Colonic mucosa (tissue), 4 donors: Measurements from ENCODE around the gene PGAP1. TPM values are rescaled to one million over a fixed set of nuclear protein-coding genes. Genes with fewer than 3 reads are reported as not detected.

ENCODE experiments used
- DNase-seq: peaks from one replicate; pipeline ENCODE4 v3.0.0-alpha.2; 2020
- H3K27ac ChIP-seq: fragments of 200-600 bp; one replicate; pipeline ENCODE4 v1.8.0; 2021
- H3K27me3 ChIP-seq: fragments of 200-600 bp; one replicate; pipeline ENCODE4 v1.8.0; 2021
- H3K36me3 ChIP-seq: fragments of 200-600 bp; one replicate; pipeline ENCODE4 v1.8.0; 2021
- H3K4me1 ChIP-seq: fragments of 200-600 bp; one replicate; pipeline ENCODE4 v1.8.0; 2021; ENCODE audit warnings: mild to moderate bottlenecking
- H3K4me3 ChIP-seq: fragments of 200-600 bp; one replicate; pipeline ENCODE4 v1.8.0; 2021
- H3K9ac ChIP-seq, 2 donors: one replicate each; pipeline ENCODE4 v1.7.0; 2013; ENCODE audit warnings: control low read depth in 2 of 2, low read depth in 2 of 2, low read length in 2 of 2
- H3K9me3 ChIP-seq: fragments of 200-600 bp; one replicate; pipeline ENCODE4 v1.8.0; 2021
- CTCF ChIP-seq: fragments of 200-600 bp; IDR thresholded peaks from one replicate; pipeline ENCODE4 v1.8.0; 2022; ENCODE audit warnings: antibody characterized with exemption, mild to moderate bottlenecking
- intact Hi-C: fragments of 100-400 bp; cut with DNase I; formaldehyde crosslinking; loops from one replicate; pipeline ENCODE4 v1.14.1; 2022
- total RNA-seq, 2 donors: library from RNA; stranded (reverse); fragmentation: NEBNext Ultra II Directional in 1 of 2; extraction: Animal tissue kit (Norgen Biotek cat#: 25700) in 1 of 2; gene quantifications; one replicate each; pipeline ENCODE4 v1.2.1, GENCODE V29; 2021
- donor health status: healthy.
- donor health status: DM: no; HTN: no; CAD: no.
- donor health status: DM: no; HTN: no; CAD: no.

The PGAP1 gene
- total RNA-seq, 2 donors from 2014 or later: 10.1 to 16.9 TPM

DNA sequence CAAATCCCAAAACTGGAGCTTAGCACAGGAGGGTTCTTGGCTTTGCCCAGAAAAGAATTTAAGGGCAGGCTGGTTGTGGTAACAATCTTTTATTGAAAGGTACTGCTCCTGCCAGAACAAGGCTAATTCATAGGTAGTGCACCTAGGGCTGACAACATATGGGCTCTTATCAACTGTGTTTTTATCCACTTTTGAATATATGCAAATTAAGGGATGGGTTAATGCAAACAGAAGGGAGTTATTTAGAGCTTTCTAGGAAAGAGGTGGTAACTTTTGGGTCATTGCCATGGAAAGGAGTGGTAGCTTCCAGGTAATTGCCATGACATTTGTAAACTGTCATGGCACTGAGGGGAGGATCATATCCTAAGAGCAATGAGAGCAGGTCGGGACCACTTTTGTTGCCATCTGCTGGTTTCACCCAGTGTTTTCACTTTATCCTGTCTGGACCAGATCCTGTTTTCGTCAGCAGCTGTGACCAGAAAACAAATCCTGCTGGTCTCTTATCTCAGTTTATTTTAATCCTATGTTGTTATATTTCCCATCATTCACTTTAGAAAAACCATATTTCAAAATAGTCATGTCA is 118.3 kb downstream of the PGAP1 start:
- no peak overlapping the region for H3K4me3 ChIP-seq
- intact Hi-C loops: no loop called here
- H3K36me3 ChIP-seq: no peaks in the 10 kb centered on the region
- no peak for DNase-seq
- H3K4me1 ChIP-seq: no peaks in the 10 kb centered on the region
- TF ChIP-seq CTCF: no peak
- H3K27ac ChIP-seq: no peak overlapping the region
- H3K27me3 ChIP-seq: no peaks in the 10 kb centered on the region
- H3K9ac ChIP-seq: no peak overlapping the region
- no peaks in the 10 kb centered on the region for H3K9me3 ChIP-seq

DNA sequence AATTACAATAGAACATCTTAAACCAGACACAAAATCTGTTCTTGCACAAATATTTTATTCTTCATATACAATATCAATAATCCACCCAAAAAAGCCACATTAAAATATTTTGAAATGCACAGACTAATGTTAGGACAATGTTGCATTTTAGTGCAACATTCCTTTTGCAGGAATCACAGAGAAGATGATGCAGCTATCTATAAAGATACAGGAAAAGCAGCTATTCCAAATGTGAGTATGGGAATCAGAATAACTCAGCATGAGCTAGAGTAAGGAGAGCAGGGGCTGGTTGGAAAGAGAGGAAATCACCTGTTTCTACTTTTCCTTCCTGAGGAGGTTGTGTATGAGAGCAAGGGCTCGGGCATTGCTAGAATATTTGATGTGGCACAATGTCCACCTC is 122.1 kb downstream of the PGAP1 start:
- intact Hi-C loops: no loop called here
- no peak for DNase-seq

GRCh38 chr2:196802401-196802800 is 124.1 kb downstream of the PGAP1 start:
- no peak for DNase-seq
- Histone ChIP-seq H3K9ac (no peak overlapping the region), H3K4me1 (peaks cover 6% of the 10 kb centered on the region), H3K27ac (no peak overlapping the region), H3K36me3 (no peaks in the 10 kb centered on the region), H3K4me3 (no peak overlapping the region), H3K27me3 (no peaks in the 10 kb centered on the region), H3K9me3 (no peaks in the 10 kb centered on the region)
- TF ChIP-seq CTCF: no peak
- intact Hi-C loops: no loop called here

More for the DNA sequence above, 122.1 kb downstream of the PGAP1 start:
- Histone ChIP-seq H3K27me3 (no peaks in the 10 kb centered on the region), H3K4me1 (no peaks in the 10 kb centered on the region), H3K4me3 (no peak overlapping the region), H3K36me3 (no peaks in the 10 kb centered on the region), H3K9ac (no peak overlapping the region), H3K9me3 (no peaks in the 10 kb centered on the region), H3K27ac (no peak overlapping the region)
- no peak for TF ChIP-seq CTCF

DNA sequence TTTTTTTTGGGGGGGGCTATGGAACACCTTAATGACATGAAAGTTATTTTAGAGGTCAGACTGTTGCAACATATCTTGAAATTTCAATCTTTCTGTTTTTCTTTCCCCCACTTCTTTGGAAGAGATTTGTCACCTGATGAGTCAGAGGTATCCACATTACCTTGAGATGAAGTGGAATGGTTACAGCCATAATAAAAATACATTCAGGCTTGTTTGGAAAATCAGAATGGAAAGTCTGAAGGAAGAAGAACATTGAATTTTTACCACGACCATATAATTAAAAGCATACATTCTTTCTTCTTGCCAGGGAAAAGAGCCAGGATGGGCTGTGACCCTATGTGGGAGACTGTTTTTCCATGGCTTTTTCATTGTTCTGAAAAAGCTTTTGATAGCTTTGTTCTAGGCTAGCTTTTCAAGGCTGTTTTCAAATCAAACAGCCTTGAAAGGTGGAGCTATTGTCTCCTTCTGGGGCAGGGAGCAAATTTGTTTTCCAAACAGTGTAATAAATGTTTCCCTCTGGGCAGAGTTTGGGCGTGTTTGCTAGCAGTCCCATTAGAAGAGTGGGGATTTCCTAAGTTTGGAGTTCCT is 124.7 kb downstream of the PGAP1 start:
- Histone ChIP-seq H3K9ac (no peak overlapping the region), H3K27ac (no peak overlapping the region), H3K36me3 (no peaks in the 10 kb centered on the region), H3K4me1 (peaks cover 6% of the 10 kb centered on the region), H3K4me3 (no peak overlapping the region), H3K9me3 (no peaks in the 10 kb centered on the region), H3K27me3 (no peaks in the 10 kb centered on the region)
- no peak for TF ChIP-seq CTCF
- DNase-seq: no peak
- intact Hi-C loops: no loop called here

DNA sequence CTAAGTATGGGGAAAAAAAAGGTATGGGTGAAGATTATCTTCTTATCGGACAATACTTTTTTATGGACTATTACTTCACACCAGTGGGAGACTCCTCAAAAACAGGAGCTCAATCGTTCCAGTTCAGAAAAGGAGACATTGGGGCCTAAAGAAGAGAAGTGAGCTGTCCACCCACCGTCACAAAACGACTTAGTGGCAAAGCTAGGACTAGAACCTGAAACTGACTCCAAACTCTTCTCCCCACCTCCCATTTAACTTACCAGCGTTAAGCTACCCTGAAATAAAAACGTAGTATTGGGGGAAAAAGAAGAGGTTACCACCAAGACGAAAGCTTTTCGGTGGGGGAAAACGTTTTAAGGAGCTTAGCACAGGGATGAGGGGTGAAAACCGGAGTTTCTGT is 127.5 kb downstream of the PGAP1 start:
- Histone ChIP-seq H3K36me3 (no peaks in the 10 kb centered on the region), H3K4me3 (peak overlapping the region; percentile 63), H3K27me3 (no peaks in the 10 kb centered on the region), H3K4me1 (peaks cover 6% of the 10 kb centered on the region), H3K27ac (peak overlapping the region; percentile 47), H3K9me3 (no peaks in the 10 kb centered on the region), H3K9ac (peak overlapping the region; percentile 71 to 77)
- no peak for DNase-seq
- no peak for TF ChIP-seq CTCF
- intact Hi-C loops: no loop called here
